PFSK-1 (cell line): ENCODE data around the gene LGR4.

Experiments used
- FOXP2 ChIP-seq: optimal IDR thresholded peaks from 2 replicates; pipeline ENCODE3; 2011; ENCODE audit warnings: borderline replicate concordance, control low read depth, inconsistent platforms; ENCODE audit not compliant: insufficient read depth; ENCODE audit errors: extremely low read length, extremely low read depth
- POLR2AphosphoS5 ChIP-seq: IDR thresholded peaks from 2 replicates; pipeline ENCODE4 v1.6.1; 2012; ENCODE audit warnings: low read depth, mild to moderate bottlenecking, control low read depth, low read length, moderate library complexity
- SIN3A ChIP-seq: IDR thresholded peaks from 2 replicates; pipeline ENCODE4 v1.6.1; 2012; ENCODE audit warnings: mild to moderate bottlenecking, low read length, moderate library complexity, borderline replicate concordance; ENCODE audit not compliant: insufficient read depth
- TAF1 ChIP-seq: IDR thresholded peaks from 2 replicates; pipeline ENCODE4 v1.6.1; 2012; ENCODE audit warnings: low read length, control low read depth, borderline replicate concordance; ENCODE audit not compliant: insufficient read depth
- TF ChIP-seq, protein P1 (sequence below), 2 experiments: IDR thresholded peaks; 2 replicates each; pipeline versions ENCODE4 v1.6.1 to v1.8.0; 2011 to 2012; ENCODE audit warnings: low read depth in 2 of 2, low read length in 2 of 2, control low read depth in 1 of 2, inconsistent platforms in 1 of 2, mild to moderate bottlenecking in 1 of 2, moderate library complexity in 1 of 2; ENCODE audit not compliant: insufficient read depth in 1 of 2

GRCh38 chr11:27355575-27356104, 117.0 kb downstream of the LGR4 start:
- TF ChIP-seq, protein P1, sequence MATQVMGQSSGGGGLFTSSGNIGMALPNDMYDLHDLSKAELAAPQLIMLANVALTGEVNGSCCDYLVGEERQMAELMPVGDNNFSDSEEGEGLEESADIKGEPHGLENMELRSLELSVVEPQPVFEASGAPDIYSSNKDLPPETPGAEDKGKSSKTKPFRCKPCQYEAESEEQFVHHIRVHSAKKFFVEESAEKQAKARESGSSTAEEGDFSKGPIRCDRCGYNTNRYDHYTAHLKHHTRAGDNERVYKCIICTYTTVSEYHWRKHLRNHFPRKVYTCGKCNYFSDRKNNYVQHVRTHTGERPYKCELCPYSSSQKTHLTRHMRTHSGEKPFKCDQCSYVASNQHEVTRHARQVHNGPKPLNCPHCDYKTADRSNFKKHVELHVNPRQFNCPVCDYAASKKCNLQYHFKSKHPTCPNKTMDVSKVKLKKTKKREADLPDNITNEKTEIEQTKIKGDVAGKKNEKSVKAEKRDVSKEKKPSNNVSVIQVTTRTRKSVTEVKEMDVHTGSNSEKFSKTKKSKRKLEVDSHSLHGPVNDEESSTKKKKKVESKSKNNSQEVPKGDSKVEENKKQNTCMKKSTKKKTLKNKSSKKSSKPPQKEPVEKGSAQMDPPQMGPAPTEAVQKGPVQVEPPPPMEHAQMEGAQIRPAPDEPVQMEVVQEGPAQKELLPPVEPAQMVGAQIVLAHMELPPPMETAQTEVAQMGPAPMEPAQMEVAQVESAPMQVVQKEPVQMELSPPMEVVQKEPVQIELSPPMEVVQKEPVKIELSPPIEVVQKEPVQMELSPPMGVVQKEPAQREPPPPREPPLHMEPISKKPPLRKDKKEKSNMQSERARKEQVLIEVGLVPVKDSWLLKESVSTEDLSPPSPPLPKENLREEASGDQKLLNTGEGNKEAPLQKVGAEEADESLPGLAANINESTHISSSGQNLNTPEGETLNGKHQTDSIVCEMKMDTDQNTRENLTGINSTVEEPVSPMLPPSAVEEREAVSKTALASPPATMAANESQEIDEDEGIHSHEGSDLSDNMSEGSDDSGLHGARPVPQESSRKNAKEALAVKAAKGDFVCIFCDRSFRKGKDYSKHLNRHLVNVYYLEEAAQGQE (IDR thresholded peaks at IDR 0.05; ENCODE audit: insufficient read depth in 1 of 2, low read depth in 2 of 2, low read length in 2 of 2) = no peak
- TF ChIP-seq SIN3A = no peak
- no peak for TF ChIP-seq POLR2AphosphoS5
- no peak for TF ChIP-seq TAF1
- TF ChIP-seq FOXP2 = no peak
